GM18951 (cell line): Measurements from ENCODE around the gene STX1B.

Experiments
- POLR2A ChIP-seq: IDR thresholded peaks from 4 replicates; pipeline ENCODE4 v1.6.1; 2011; ENCODE audit warnings: mild to moderate bottlenecking; ENCODE audit not compliant: insufficient read length, insufficient read depth; ENCODE audit errors: extremely low read depth
- in situ Hi-C: fragments of 300-500 bp; cut with MboI; formaldehyde crosslinking; loops from one replicate; pipeline ENCODE4 v1.12.0; 2022; ENCODE audit warnings: low sequenced_read_pairs, mixed read lengths, inconsistent platforms; ENCODE audit not compliant: unreplicated experiment

The STX1B gene

GRCh38 chr16:30997725-30998711 is 12.4 kb downstream of the STX1B start:
- no peak for TF ChIP-seq POLR2A
- in situ Hi-C loops, result loop anchor here (25.0 kb wide), 2 partner anchors 439 to 864 kb away; partner anchors contain the start of genes COX6A2, ZNF267 and ZNF843

- in situ Hi-C loops, result loop anchor here (25.0 kb wide), 2 partner anchors 440 to 865 kb away; partner anchors contain the start of genes COX6A2, ZNF267 and ZNF843
These were observed 13.3 kb downstream of the STX1B start for GRCh38 chr16:30996985-30997724.

GRCh38 chr16:30996324-30996984 is 14.0 kb downstream of the STX1B start:
- in situ Hi-C loops, result loop anchor here (25.0 kb wide), 2 partner anchors 441 to 866 kb away; partner anchors contain the start of genes COX6A2, ZNF267 and ZNF843

More at GRCh38 chr16:30996985-30997724, 13.3 kb downstream of the STX1B start:
- peak; percentile 70 for TF ChIP-seq POLR2A

GRCh38 chr16:30995927-30996323 is 14.5 kb downstream of the STX1B start:
- no peak for TF ChIP-seq POLR2A
- in situ Hi-C loops, result loop anchor here (25.0 kb wide), 2 partner anchors 441 to 866 kb away; partner anchors contain the start of genes COX6A2, ZNF267 and ZNF843

More at GRCh38 chr16:30996324-30996984, 14.0 kb downstream of the STX1B start:
- TF ChIP-seq POLR2A, result no peak

- TF ChIP-seq POLR2A, result no peak
- in situ Hi-C loops, result loop anchor here (25.0 kb wide), 2 partner anchors 444 to 869 kb away; partner anchors contain the start of genes COX6A2, ZNF267 and ZNF843
These were observed 17.3 kb downstream of the STX1B start for GRCh38 chr16:30992931-30993816.

GRCh38 chr16:30992276-30992780 is 18.1 kb downstream of the STX1B start:
- in situ Hi-C loops, result loop anchor here (25.0 kb wide), 2 partner anchors 445 to 870 kb away; partner anchors contain the start of genes COX6A2, ZNF267 and ZNF843
- no peak for TF ChIP-seq POLR2A

- in situ Hi-C loops, result loop anchor here (25.0 kb wide), 2 partner anchors 446 to 871 kb away; partner anchors contain the start of genes COX6A2, ZNF267 and ZNF843
These were observed 19.4 kb downstream of the STX1B start for GRCh38 chr16:30991052-30991451.

GRCh38 chr16:30990105-30990504 is 20.3 kb downstream of the STX1B start:
- in situ Hi-C loops, result loop anchor here (25.0 kb wide), 2 partner anchors 447 to 872 kb away; partner anchors contain the start of genes COX6A2, ZNF267 and ZNF843
- TF ChIP-seq POLR2A, result no peak

More at GRCh38 chr16:30991052-30991451, 19.4 kb downstream of the STX1B start:
- TF ChIP-seq POLR2A, result no peak

GRCh38 chr16:30989469-30990047 is 20.9 kb downstream of the STX1B start:
- in situ Hi-C loops, result loop anchor here (25.0 kb wide), 2 partner anchors 448 to 873 kb away; partner anchors contain the start of genes COX6A2, ZNF267 and ZNF843
- no peak for TF ChIP-seq POLR2A

GRCh38 chr16:30987581-30988190 is 22.8 kb downstream of the STX1B start:
- in situ Hi-C loops, result loop anchor here (25.0 kb wide), 2 partner anchors 450 to 875 kb away; partner anchors contain the start of genes COX6A2, ZNF267 and ZNF843
- no peak for TF ChIP-seq POLR2A
